MG63 (cell line): Measurements from ENCODE around the gene IL2RA. TPM values are rescaled to one million over a fixed set of nuclear protein-coding genes. Genes with fewer than 3 reads are reported as not detected.

Experiments
- DNase-seq: peaks from one replicate; pipeline ENCODE4 v3.0.0-alpha.2; 2020
- H3K27me3 ChIP-seq: fragments of 250-450 bp; sonication (Bioruptor Pico); 2 replicates; pipeline ENCODE4 v1.5.1; 2020; ENCODE audit warnings: mild to moderate bottlenecking, moderate library complexity
- H3K36me3 ChIP-seq: fragments of 250-450 bp; sonication (Bioruptor Pico); 2 replicates; pipeline ENCODE4 v1.5.1; 2020; ENCODE audit warnings: mild to moderate bottlenecking, moderate library complexity
- H3K4me3 ChIP-seq: fragments of 250-450 bp; sonication (Bioruptor Pico); 2 replicates; pipeline ENCODE4 v1.5.1; 2020; ENCODE audit warnings: mild to moderate bottlenecking, moderate library complexity
- H3K9me3 ChIP-seq: fragments of 250-450 bp; sonication (Bioruptor Pico); 2 replicates; pipeline ENCODE4 v1.5.1; 2020; ENCODE audit warnings: mild to moderate bottlenecking, moderate library complexity
- total RNA-seq: library from RNA; depleted of rRNA; stranded (reverse); fragments of >200 nt; shearing (Covaris generic); gene quantifications from 2 replicates; pipeline ENCODE4 v1.2.3, GENCODE V29; 2014; ENCODE audit warnings: low replicate concordance

Gene IL2RA
- total RNA-seq, 1 experiment from 2014 or later = not detected

GRCh38 chr10:6035931-6036575, 26.1 kb downstream of the IL2RA start:
- Histone ChIP-seq H3K36me3 (no peaks in the 10 kb centered on the region), H3K27me3 (no peaks in the 10 kb centered on the region), H3K9me3 (0 out of 2 replicates have a peak, but pooled peaks cover under 1% of the 10 kb centered on the region), H3K4me3 (no peak overlapping the region)
- no peak for DNase-seq

- H3K4me3 ChIP-seq = no peak overlapping the region
- DNase-seq = no peak
- H3K9me3 ChIP-seq = peaks cover 6% of the 10 kb centered on the region
- H3K36me3 ChIP-seq = no peaks in the 10 kb centered on the region
- H3K27me3 ChIP-seq = no peaks in the 10 kb centered on the region
These were observed 26.9 kb downstream of the IL2RA start for GRCh38 chr10:6035101-6035834.

DNA sequence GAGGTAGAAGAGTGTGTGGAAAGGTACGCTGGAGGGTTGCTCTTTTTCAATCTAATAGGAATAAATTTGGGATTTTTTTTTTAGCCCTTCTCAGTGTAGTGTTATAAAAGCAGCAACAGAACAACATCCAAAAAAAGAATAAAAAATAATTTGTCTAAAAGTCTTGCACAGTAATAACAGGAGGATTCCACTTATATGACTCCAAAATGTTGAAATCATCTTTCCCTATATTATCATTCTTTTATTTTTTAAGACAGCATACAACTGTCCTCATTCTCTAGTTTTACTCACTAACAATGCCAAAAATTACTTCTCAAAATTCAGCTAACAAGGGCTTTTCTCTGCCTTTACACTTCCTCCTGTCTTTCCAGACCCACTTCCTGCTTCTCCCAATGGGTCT, 27.8 kb downstream of the IL2RA start:
- H3K9me3 ChIP-seq = peaks cover 12% of the 10 kb centered on the region
- H3K36me3 ChIP-seq = no peaks in the 10 kb centered on the region
- DNase-seq = no peak
- H3K27me3 ChIP-seq = no peaks in the 10 kb centered on the region
- no peak overlapping the region for H3K4me3 ChIP-seq

DNA sequence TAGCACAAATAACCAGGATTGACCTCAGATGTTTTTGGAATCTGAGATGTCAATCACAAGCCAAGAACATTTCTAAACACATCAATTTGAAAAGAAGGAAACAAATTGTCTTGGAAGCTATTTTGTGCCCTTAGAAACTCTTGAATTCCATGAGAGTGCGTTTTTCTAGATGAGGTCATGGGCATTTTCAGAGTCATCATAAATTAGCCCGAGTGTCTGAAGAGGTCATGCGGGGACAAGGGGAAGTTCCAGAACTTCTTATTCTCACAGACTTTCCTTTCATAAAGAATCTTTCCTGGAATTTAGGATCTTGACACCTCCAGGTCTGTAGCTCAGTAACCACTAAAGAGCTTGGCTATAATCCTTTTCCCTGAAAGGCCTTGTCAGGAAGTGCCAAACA, 28.2 kb downstream of the IL2RA start:
- H3K36me3 ChIP-seq = no peaks in the 10 kb centered on the region
- no peak for DNase-seq
- no peak overlapping the region for H3K4me3 ChIP-seq
- no peaks in the 10 kb centered on the region for H3K27me3 ChIP-seq
- H3K9me3 ChIP-seq = peaks cover 12% of the 10 kb centered on the region

DNA sequence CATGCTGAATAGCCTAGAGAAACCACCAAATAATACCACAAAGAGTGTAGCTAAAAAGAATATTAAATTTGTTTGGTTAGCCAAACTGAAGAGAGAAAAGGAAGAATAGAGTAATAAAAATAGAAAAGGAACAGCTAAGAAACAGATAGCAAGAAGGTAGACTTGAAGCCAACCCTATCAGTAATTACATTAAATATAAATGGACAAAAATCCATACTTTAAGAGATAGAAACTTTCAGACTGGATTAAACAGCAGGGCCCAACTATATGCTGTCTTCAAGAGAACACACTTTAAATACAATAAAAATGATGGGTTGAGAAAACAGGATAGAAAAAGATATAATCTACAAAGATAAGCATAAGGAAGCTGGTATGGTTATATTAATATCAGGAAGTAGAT, 31.2 kb downstream of the IL2RA start:
- Histone ChIP-seq H3K27me3 (no peaks in the 10 kb centered on the region), H3K4me3 (no peak overlapping the region), H3K9me3 (peaks cover 12% of the 10 kb centered on the region), H3K36me3 (no peaks in the 10 kb centered on the region)
- no peak for DNase-seq

- Histone ChIP-seq H3K4me3 (no peak overlapping the region), H3K27me3 (no peaks in the 10 kb centered on the region), H3K36me3 (no peaks in the 10 kb centered on the region), H3K9me3 (peaks cover 12% of the 10 kb centered on the region)
- no peak for DNase-seq
These were observed 31.9 kb downstream of the IL2RA start for GRCh38 chr10:6030217-6030616.

DNA sequence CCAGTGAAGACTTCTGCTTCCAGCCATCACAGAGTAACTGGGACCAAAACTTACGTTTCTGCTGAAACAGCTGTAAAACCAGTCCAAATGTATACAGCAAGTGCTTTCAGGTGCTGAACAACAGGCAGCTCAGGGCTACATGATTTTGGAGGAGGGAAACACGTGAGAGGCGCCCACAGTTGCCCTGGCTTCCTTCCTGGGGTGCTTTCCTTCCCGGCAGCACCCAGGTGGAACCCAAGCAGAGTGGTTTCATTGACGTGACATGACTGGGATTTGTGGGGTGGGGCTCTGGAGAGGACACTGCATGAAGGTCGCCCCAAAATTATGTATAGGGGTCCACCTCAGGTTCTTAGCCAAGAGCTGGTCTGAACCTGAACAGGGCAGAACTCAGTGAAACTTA, 34.2 kb downstream of the IL2RA start:
- DNase-seq = no peak
- H3K9me3 ChIP-seq = peaks cover 12% of the 10 kb centered on the region
- H3K27me3 ChIP-seq = no peaks in the 10 kb centered on the region
- no peak overlapping the region for H3K4me3 ChIP-seq
- no peaks in the 10 kb centered on the region for H3K36me3 ChIP-seq

DNA sequence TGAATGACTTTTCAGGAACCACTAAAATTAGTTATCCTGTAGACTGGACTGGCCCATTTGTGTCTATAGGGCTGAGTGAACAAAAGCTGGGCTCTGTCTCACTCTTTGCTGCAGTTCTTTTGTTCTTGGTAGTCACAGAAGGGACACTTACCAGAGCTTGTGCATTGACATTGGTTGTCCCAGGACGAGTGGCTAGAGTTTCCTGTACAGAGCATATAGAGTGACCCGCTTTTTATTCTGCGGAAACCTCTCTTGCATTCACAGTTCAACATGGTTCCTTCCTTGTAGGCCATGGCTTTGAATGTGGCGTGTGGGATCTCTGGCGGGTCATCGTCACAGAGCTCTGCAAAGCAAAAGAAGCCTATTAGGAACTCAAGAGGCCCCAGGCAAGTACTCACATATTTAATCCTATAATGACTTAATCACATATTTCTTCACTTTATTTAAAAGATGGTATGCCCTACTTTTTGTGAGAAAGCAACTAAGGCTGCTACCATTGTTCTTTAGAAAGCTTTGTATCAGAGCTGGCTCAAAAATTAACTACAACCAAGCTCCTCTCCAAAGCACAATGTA, 36.4 kb downstream of the IL2RA start:
- Histone ChIP-seq H3K4me3 (no peak overlapping the region), H3K27me3 (no peaks in the 10 kb centered on the region), H3K36me3 (no peaks in the 10 kb centered on the region), H3K9me3 (peaks cover 9% of the 10 kb centered on the region)
- no peak for DNase-seq

DNA sequence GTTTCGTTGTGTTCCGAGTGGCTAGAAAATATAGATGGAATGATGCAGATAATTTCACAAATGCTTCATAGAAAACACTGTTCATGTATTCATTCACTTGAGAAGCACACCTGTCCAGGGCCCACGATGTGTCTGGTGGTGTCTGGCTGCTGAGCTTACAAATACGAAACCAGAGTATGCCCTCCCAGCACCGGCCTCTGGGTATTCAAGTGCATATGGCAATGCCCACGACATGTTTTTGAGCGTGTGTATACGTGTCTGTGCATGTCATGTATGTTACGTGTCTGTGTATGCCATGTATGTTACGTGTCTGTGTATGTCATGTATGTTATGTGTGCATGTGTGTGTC, 37.9 kb downstream of the IL2RA start:
- Histone ChIP-seq H3K4me3 (no peak overlapping the region), H3K9me3 (no peaks in the 10 kb centered on the region), H3K27me3 (no peaks in the 10 kb centered on the region), H3K36me3 (no peaks in the 10 kb centered on the region)
- no peak for DNase-seq

- H3K27me3 ChIP-seq = no peaks in the 10 kb centered on the region
- no peaks in the 10 kb centered on the region for H3K36me3 ChIP-seq
- H3K4me3 ChIP-seq = no peak overlapping the region
- no peak for DNase-seq
- H3K9me3 ChIP-seq = no peaks in the 10 kb centered on the region
These were observed 38.4 kb downstream of the IL2RA start for GRCh38 chr10:6023661-6024333.

GRCh38 chr10:6022660-6023059, 39.5 kb downstream of the IL2RA start:
- no peak overlapping the region for H3K4me3 ChIP-seq
- no peaks in the 10 kb centered on the region for H3K27me3 ChIP-seq
- no peaks in the 10 kb centered on the region for H3K9me3 ChIP-seq
- no peak for DNase-seq
- H3K36me3 ChIP-seq = no peaks in the 10 kb centered on the region

- DNase-seq = no peak
- no peaks in the 10 kb centered on the region for H3K9me3 ChIP-seq
- H3K27me3 ChIP-seq = no peaks in the 10 kb centered on the region
- H3K4me3 ChIP-seq = no peak overlapping the region
- H3K36me3 ChIP-seq = no peaks in the 10 kb centered on the region
These were observed 41.3 kb downstream of the IL2RA start for GRCh38 chr10:6020826-6021225.

- no peaks in the 10 kb centered on the region for H3K27me3 ChIP-seq
- DNase-seq = no peak
- no peaks in the 10 kb centered on the region for H3K9me3 ChIP-seq
- no peaks in the 10 kb centered on the region for H3K36me3 ChIP-seq
- H3K4me3 ChIP-seq = no peak overlapping the region
These were observed 42.4 kb downstream of the IL2RA start for GRCh38 chr10:6019796-6020195.

DNA sequence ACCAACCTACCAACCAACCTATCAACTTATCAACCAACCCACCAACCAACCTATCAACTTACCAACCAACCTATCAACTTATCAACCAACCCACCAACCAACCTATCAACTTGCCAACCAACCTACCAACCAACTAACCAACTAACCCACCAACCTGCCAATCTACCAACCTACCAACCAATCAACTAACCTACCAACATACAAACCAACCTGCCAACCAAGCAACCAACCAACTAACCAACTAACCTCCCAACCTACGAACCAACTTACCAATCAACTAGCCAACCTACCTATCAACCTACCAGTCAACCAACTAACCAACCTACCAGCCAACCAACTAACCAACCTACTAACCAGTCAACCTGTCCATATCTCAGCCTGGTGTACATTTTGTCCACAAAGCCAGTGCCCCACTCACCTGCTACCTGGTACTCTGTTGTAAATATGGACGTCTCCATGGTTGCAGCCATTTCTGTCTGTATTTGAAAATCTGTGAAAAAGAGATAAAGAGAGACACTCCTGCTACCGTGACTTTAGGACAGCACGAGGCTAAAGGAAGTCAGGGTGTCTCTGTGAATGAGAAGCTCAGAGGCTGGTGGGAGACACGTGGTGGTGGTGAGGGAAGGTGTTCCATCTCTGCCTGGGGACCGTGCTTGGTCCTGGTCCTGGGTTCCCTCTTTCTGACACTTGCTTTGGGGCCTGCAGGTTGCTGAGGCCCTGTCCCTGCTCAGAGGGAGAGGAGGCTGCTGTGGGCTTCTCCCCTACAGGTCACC, 43.0 kb downstream of the IL2RA start:
- Histone ChIP-seq H3K4me3 (no peak overlapping the region), H3K36me3 (no peaks in the 10 kb centered on the region), H3K27me3 (no peaks in the 10 kb centered on the region), H3K9me3 (no peaks in the 10 kb centered on the region)
- no peak for DNase-seq

DNA sequence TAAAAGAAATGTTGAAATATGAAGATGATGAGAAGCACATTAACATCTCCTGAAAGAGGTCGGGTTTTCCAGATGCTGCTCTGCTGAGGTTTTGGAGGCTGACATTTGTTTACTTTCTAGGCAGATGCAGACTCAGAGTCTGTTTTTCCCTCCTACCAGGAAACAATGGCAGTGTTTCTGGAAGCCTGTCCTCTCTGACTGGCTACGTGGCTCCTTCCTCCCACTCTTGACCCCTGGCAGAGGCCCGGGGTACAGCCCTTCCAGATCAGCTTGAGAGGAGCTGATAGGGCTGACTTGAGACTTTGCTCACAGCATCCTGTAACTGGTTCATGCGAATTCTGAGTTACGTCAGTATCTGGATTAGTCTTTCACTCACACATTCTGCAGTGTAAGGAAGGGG, 43.7 kb downstream of the IL2RA start:
- H3K27me3 ChIP-seq = no peaks in the 10 kb centered on the region
- no peak overlapping the region for H3K4me3 ChIP-seq
- no peak for DNase-seq
- no peaks in the 10 kb centered on the region for H3K9me3 ChIP-seq
- H3K36me3 ChIP-seq = no peaks in the 10 kb centered on the region

GRCh38 chr10:6017781-6018354, 44.3 kb downstream of the IL2RA start:
- H3K27me3 ChIP-seq = no peaks in the 10 kb centered on the region

More at GRCh38 chr10:6017781-6018354, 44.3 kb downstream of the IL2RA start:
- Histone ChIP-seq H3K36me3 (no peaks in the 10 kb centered on the region), H3K9me3 (no peaks in the 10 kb centered on the region), H3K4me3 (no peak overlapping the region)
- no peak for DNase-seq
